K562 (cell line): ENCODE results near the gene CECR2. TPM values are rescaled to one million over a fixed set of nuclear protein-coding genes. Genes with fewer than 3 reads are reported as not detected.

Experiments
- ATAC-seq: fragments of 200-7000 bp; cut with Tn5 transposase; 3 replicates; pipeline ENCODE4 v1.9.1; 2020; ENCODE audit warnings: moderate library complexity
- BruUV-seq: library from RNA; stranded (reverse); fragments of 400-500 nt; replicated peaks from 2 replicates; lab custom pipeline; 2021; lab: Mats Ljungman, UMichigan
- CTCF ChIA-PET: fragments of 300-600 bp; formaldehyde crosslinking; extraction: SDS; loops from one replicate; lab custom pipeline; 2021; ENCODE audit warnings: low intra/inter-chr PET ratio; lab: Yijun Ruan, JAX
- POLR2A ChIA-PET: fragments of 300-600, 350-650 bp; sonication (Branson Sonifier 250); formaldehyde crosslinking; extraction: SDS; loops from one replicate; lab custom pipeline; 2021; ENCODE audit warnings: antibody characterized with exemption, inconsistent platforms; lab: Yijun Ruan, JAX
- DNase-seq, 4 experiments: peaks; one replicate each; pipeline versions ENCODE4 v3.0.0 to v3.0.0-alpha.2; 2011 to 2018; ENCODE audit warnings: low spot score in 3 of 4, mixed read lengths in 3 of 4; ENCODE audit errors: extremely low read depth in 1 of 4
- FAIRE-seq: peaks from 2 replicates; lab custom pipeline; 2011; peaks lifted over from hg19 to GRCh38; lab: Jason Lieb, UNC
- H2AFZ ChIP-seq: 2 replicates; pipeline ENCODE4 v1.6.0; 2011; ENCODE audit warnings: low read depth, low read length, control low read depth, inconsistent platforms
- H3K27ac ChIP-seq: fragments of 200-600 bp; 3 replicates; pipeline ENCODE4 v1.8.0; 2011; ENCODE audit warnings: low read depth, mild to moderate bottlenecking, control low read depth, inconsistent platforms, low read length, moderate library complexity, mixed read lengths; ENCODE audit errors: extremely low read depth
- H3K27me3 ChIP-seq, 2 experiments: fragments of 300-600 bp in 1 of 2; 2 replicates in 1 of 2; 3 replicates in 1 of 2; pipeline versions ENCODE4 v1.6.0 to v1.8.0; 2011; ENCODE audit warnings: inconsistent platforms in 2 of 2, low read length in 2 of 2, mild to moderate bottlenecking in 1 of 2, mixed read lengths in 1 of 2, moderate library complexity in 1 of 2; ENCODE audit not compliant: control insufficient read depth in 2 of 2, insufficient read depth in 2 of 2
- H3K36me3 ChIP-seq: fragments of 300-600 bp; 3 replicates; pipeline ENCODE4 v1.8.0; 2011; ENCODE audit warnings: mild to moderate bottlenecking, low read length, inconsistent platforms; ENCODE audit not compliant: control insufficient read depth, insufficient read depth
- H3K4me1 ChIP-seq, 2 experiments: fragments of 200-600 bp in 1 of 2; replicated peaks in 1 of 2; 2 replicates in 1 of 2; 3 replicates in 1 of 2; pipeline versions ENCODE4 v1.5.1 to v1.8.0; 2011; ENCODE audit warnings: inconsistent platforms in 2 of 2, low read length in 2 of 2, mild to moderate bottlenecking in 1 of 2, mixed read lengths in 1 of 2, moderate library complexity in 1 of 2; ENCODE audit not compliant: control insufficient read depth in 2 of 2, insufficient read depth in 2 of 2
- H3K4me2 ChIP-seq: 2 replicates; pipeline ENCODE4 v1.6.1; 2011; ENCODE audit warnings: low read length, control low read depth, inconsistent platforms, mixed read lengths; ENCODE audit not compliant: insufficient read depth
- H3K4me3 ChIP-seq: fragments of 200-600 bp; sonication (generic), shearing (Covaris generic); 2 replicates; pipeline ENCODE4 v1.5.1; 2016; ENCODE audit warnings: control low read depth, inconsistent platforms
- H3K79me2 ChIP-seq: fragments of 200-600 bp; 3 replicates; pipeline ENCODE4 v1.8.0; 2011; ENCODE audit warnings: low read length, inconsistent platforms; ENCODE audit not compliant: control insufficient read depth, insufficient read depth
- H3K9ac ChIP-seq, 2 experiments: 2 replicates each; pipeline versions ENCODE4 v1.6.0 to v1.6.1; 2011; ENCODE audit warnings: low read depth in 2 of 2, low read length in 2 of 2, control low read depth in 1 of 2, inconsistent platforms in 1 of 2, mild to moderate bottlenecking in 1 of 2, mixed read lengths in 1 of 2; ENCODE audit not compliant: insufficient read depth in 1 of 2
- H3K9me1 ChIP-seq: one replicate; pipeline ENCODE4 v1.6.0; 2011; ENCODE audit warnings: inconsistent platforms, mild to moderate bottlenecking, low read length, moderate library complexity; ENCODE audit not compliant: control insufficient read depth, insufficient read depth
- H3K9me3 ChIP-seq: replicated peaks from 2 replicates; pipeline ENCODE4 v1.5.1; 2011; ENCODE audit warnings: low read depth, low read length, inconsistent platforms; ENCODE audit not compliant: control insufficient read depth, insufficient read depth
- H4K20me1 ChIP-seq: replicated peaks from 2 replicates; pipeline ENCODE4 v1.6.1; 2011; ENCODE audit warnings: low read length, inconsistent platforms, mixed read lengths; ENCODE audit not compliant: control insufficient read depth, insufficient read depth
- CBX2 ChIP-seq: fragments of 200-600 bp; sonication (generic); IDR thresholded peaks from one replicate; pipeline ENCODE4 v1.6.1; 2012; ENCODE audit warnings: mild to moderate bottlenecking, low read length, inconsistent platforms; ENCODE audit not compliant: insufficient read depth, poor library complexity, severe bottlenecking
- DACH1 ChIP-seq: fragments of 450-650 bp; IDR thresholded peaks from 2 replicates; pipeline ENCODE4 v1.6.1; 2018; ENCODE audit not compliant: partially characterized antibody
- DMBX1 ChIP-seq: fragments of 250-450 bp; sonication (Bioruptor Pico); IDR thresholded peaks from 2 replicates; pipeline ENCODE4 v1.8.0; 2022; ENCODE audit warnings: inconsistent platforms, mild to moderate bottlenecking, moderate library complexity, borderline replicate concordance
- FOXJ2 ChIP-seq: fragments of 200-800 bp; sonication (Bioruptor generic); IDR thresholded peaks from 2 replicates; pipeline ENCODE4 v1.6.1; 2016; ENCODE audit warnings: missing genetic modification characterization, missing compliant biosample characterization
- HDAC2 ChIP-seq: fragments of 450-650 bp; IDR thresholded peaks from 2 replicates; pipeline ENCODE4 v1.6.1; 2016; ENCODE audit warnings: mild to moderate bottlenecking
- MEIS2 ChIP-seq: fragments of 450-650 bp; IDR thresholded peaks from 2 replicates; pipeline ENCODE4 v1.6.1; 2014; ENCODE audit warnings: mild to moderate bottlenecking; ENCODE audit not compliant: partially characterized antibody
- MYNN ChIP-seq, 2 experiments: sonication (generic); formaldehyde crosslinking in 1 of 2; IDR thresholded peaks; 2 replicates each; pipeline versions ENCODE4 v1.5.0 to v1.6.1; 2016 to 2020; ENCODE audit warnings: antibody characterized with exemption in 1 of 2, missing genetic modification reagents in 1 of 2
- POLR2AphosphoS5 ChIP-seq: IDR thresholded peaks from 2 replicates; pipeline ENCODE4 v1.6.1; 2011; ENCODE audit warnings: mild to moderate bottlenecking, low read depth, low read length, moderate library complexity; ENCODE audit not compliant: control insufficient read depth, insufficient read depth
- SAFB2 ChIP-seq: fragments of 200-400 bp; formaldehyde crosslinking; IDR thresholded peaks from 2 replicates; pipeline ENCODE4 v1.6.1; 2018; ENCODE audit warnings: borderline replicate concordance, low read length, low read depth, moderate library complexity; ENCODE audit not compliant: severe bottlenecking
- SMAD1 ChIP-seq: fragments of 150-350 bp; IDR thresholded peaks from 2 replicates; pipeline ENCODE4 v1.6.1; 2014; ENCODE audit warnings: low read length, low read depth; ENCODE audit not compliant: partially characterized antibody
- SMARCA5 ChIP-seq: fragments of 450-650 bp; IDR thresholded peaks from 2 replicates; pipeline ENCODE4 v1.6.1; 2016
- USF1 ChIP-seq: sonication (generic); formaldehyde crosslinking; IDR thresholded peaks from 2 replicates; pipeline ENCODE4 v1.9.0; 2022; ENCODE audit warnings: mild to moderate bottlenecking, missing genetic modification reagents
- ZBTB9 ChIP-seq: fragments of 450-650 bp; formaldehyde crosslinking; IDR thresholded peaks from 2 replicates; pipeline ENCODE4 v1.4.0; 2020; ENCODE audit warnings: mild to moderate bottlenecking, moderate library complexity
- ZKSCAN3 ChIP-seq: fragments of 250-450 bp; sonication (Bioruptor Pico); IDR thresholded peaks from 2 replicates; pipeline ENCODE4 v1.4.0; 2020
- WGBS: fragments of 100-300 bp; shearing (Covaris generic); methylation state at CpG from one replicate; pipeline ENCODE4 v1.1.6; 2016; ENCODE audit warnings: low coverage, mixed read lengths; ENCODE audit not compliant: insufficient coverage; ENCODE audit errors: missing lambda C conversion rate; 5-methylcytosine and 5-hydroxymethylcytosine counted together
- in situ Hi-C: fragments of 300-500 bp; cut with MboI; formaldehyde crosslinking; loops from 4 replicates; pipeline ENCODE4 v1.15.0; 2018; ENCODE audit warnings: inconsistent platforms, mixed read lengths
- intact Hi-C: fragments of 100-400 bp; cut with micrococcal nuclease; formaldehyde crosslinking; loops from 2 replicates; pipeline ENCODE4 v1.14.2; 2022
- polyA plus RNA-seq, 8 experiments: library from polyadenylated mRNA; depleted of rRNA in 4 of 8; stranded (reverse) in 5 of 8; unstranded in 3 of 8; fragments of >200 nt; fragmentation: Nextera tagmentation in 2 of 8; fragmentation: Illumina TruSeq in 1 of 8; extraction: Ambion mirVana in 2 of 8; extraction: Trizol in 1 of 8; gene quantifications; 2 replicates each; pipeline versions ENCODE4 v1.2.1 to v1.2.3, GENCODE V29; 2011 to 2014; ENCODE audit warnings: inconsistent platforms in 1 of 8, missing spikeins in 1 of 8
- total RNA-seq, 7 experiments: library from RNA; depleted of rRNA in 6 of 7; stranded (reverse); fragments of >200 nt in 6 of 7; fragmentation: Illumina TruSeq in 2 of 7; extraction: Trizol in 2 of 7; gene quantifications; 2 replicates each; pipeline versions ENCODE4 v1.2.1 to v1.2.3, GENCODE V29; 2011 to 2021; ENCODE audit warnings: low replicate concordance in 1 of 7

CECR2 gene
- total and polyA plus RNA-seq, 9 of the 15 experiments (the other 6 are each of a cell fraction or from before 2014, with no cell fraction given), result 0.01 to 1.00 (median 0.27) TPM

GRCh38 chr22:17472932-17473331 lies 103.7 kb downstream of the CECR2 start:
- intact Hi-C loops (no loop called here), in situ Hi-C loops (no loop called here)
- CTCF ChIA-PET, result no interaction called here
- TF ChIP-seq ZKSCAN3 (CRISPR knock-in tag) (no peak), MEIS2 (no peak), SAFB2 (no peak), SMAD1 (no peak), FOXJ2 (no peak), DMBX1 (no peak), CBX2 (no peak), MYNN (IDR thresholded peaks at IDR 0.05) (no peak), MYNN (CRISPR knock-in tag; IDR thresholded peaks at IDR 0.05) (no peak), HDAC2 (no peak), USF1 (CRISPR knock-in tag) (no peak), ZBTB9 (no peak), DACH1 (no peak), SMARCA5 (no peak), POLR2AphosphoS5 (no peak)

More at GRCh38 chr22:17472932-17473331, 103.7 kb downstream of the CECR2 start:
- BruUV-seq, result no TSS peak
- no peaks in the 10 kb centered on the region for H3K79me2 ChIP-seq
- no peak overlapping the region for H3K27ac ChIP-seq
- DNase-seq, result no peak
- no peak for FAIRE-seq
- 4% methylated on average over 5 of the region's 5 CpGs for WGBS
- no peak for ATAC-seq
- no peak overlapping the region for H3K4me2 ChIP-seq
- POLR2A ChIA-PET, result no interaction called here
- H3K36me3 ChIP-seq, result no peaks in the 10 kb centered on the region
- no peak overlapping the region for H2AFZ ChIP-seq
- H4K20me1 ChIP-seq, result no peaks in the 10 kb centered on the region; the same call in 1 of the 2 replicates
- no peaks in the 10 kb centered on the region for H3K9me3 ChIP-seq
- H3K4me1 ChIP-seq, result no peaks in the 10 kb centered on the region
- peaks cover 30 to 43% of the 10 kb centered on the region in 2 experiments for H3K27me3 ChIP-seq
- no peak overlapping the region for H3K4me3 ChIP-seq
- no peaks in the 10 kb centered on the region for H3K9me1 ChIP-seq
- H3K9ac ChIP-seq, result no peak overlapping the region
